ENCODE results near the gene CLEC4F. TPM values are rescaled to one million over a fixed set of nuclear protein-coding genes. Genes with fewer than 3 reads are reported as not detected.

Gene CLEC4F
- total RNA-seq, 1 experiment from 2014 or later = not detected

DNA sequence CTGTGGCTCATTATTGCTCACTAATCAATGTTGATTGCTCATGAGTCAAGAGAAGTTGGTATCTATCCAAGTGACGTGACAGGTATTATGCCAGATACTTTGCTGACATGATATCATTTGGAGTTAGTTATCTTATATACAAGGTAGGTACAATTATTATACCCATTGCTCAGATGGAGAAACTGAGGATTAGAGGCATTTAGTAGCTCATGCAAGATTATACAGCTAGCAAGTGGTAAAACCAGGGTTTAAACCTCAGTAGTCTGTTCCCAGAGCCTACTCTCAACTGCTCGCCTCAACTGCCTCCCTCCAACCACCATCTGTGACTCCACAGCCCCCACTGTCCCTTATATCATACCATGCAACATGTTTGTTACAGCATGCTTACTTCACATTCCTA is 36.1 kb downstream of the CLEC4F start:
- H4K91ac ChIP-seq (ENCODE audit: insufficient read length, low read depth, low read length) = no peak overlapping the region
- Mint-ChIP-seq H3K36me3 (ENCODE audit: insufficient read depth in 1 of 3, low read depth in 3 of 3) (no peaks in the 10 kb centered on the region), H3K9me3 (no peaks in the 10 kb centered on the region), H3K27ac (no peak overlapping the region; a peak in 1 of 7 replicates), H3K4me1 (peaks cover 12 to 16% of the 10 kb centered on the region in 2 experiments), H3K4me3 (no peak overlapping the region), H3K27me3 (ENCODE audit: low read depth) (peaks cover 45% of the 10 kb centered on the region)
- H2BK120ac ChIP-seq (ENCODE audit: low read depth, low read length, poor library complexity, severe bottlenecking) = no peak overlapping the region
- TF ChIP-seq CTCF (conservative IDR thresholded peaks at IDR 0.05) = no peak
- no CpG with 5 or more reads among the region's 2 CpGs for WGBS (ENCODE audit: extremely low coverage, insufficient read length, low lambda C conversion rate)
- no peak overlapping the region for H3K9ac ChIP-seq (ENCODE audit: extremely low read depth, insufficient read length, low read length)
- no peak overlapping the region for H2BK12ac ChIP-seq (ENCODE audit: insufficient read length, low read depth, low read length)
- no peak overlapping the region for H3K14ac ChIP-seq (ENCODE audit: insufficient read depth, low read length)
- H2AFZ ChIP-seq (ENCODE audit: low read length) = no peak overlapping the region
- H3K27ac ChIP-seq (ENCODE audit: insufficient read length, low read depth, low read length) = no peak overlapping the region
- no peak overlapping the region for H2BK20ac ChIP-seq (ENCODE audit: low read depth, low read length, poor library complexity, severe bottlenecking)
- H2BK15ac ChIP-seq (ENCODE audit: low read depth, low read length) = no peak overlapping the region
- H3K18ac ChIP-seq (ENCODE audit: insufficient read length, low read depth, low read length) = no peak overlapping the region
- H3K9me3 ChIP-seq (ENCODE audit: control insufficient read depth, low read depth, low read length) = no peaks in the 10 kb centered on the region
- no peak overlapping the region for H3T11ph ChIP-seq (ENCODE audit: low read length)
- no peak overlapping the region for H3K4me2 ChIP-seq (ENCODE audit: insufficient read depth, insufficient read length, low read length)
- no peak overlapping the region for H2AK5ac ChIP-seq (ENCODE audit: insufficient read length, low read length)
- no peak overlapping the region for H4K5ac ChIP-seq (ENCODE audit: insufficient read length, low read depth, low read length)
- no peak overlapping the region for H4K8ac ChIP-seq (replicated peaks; ENCODE audit: insufficient read length, low read depth, low read length)
- no peak overlapping the region for H3K56ac ChIP-seq (ENCODE audit: insufficient read length, low read depth, low read length)
- H3K4ac ChIP-seq (ENCODE audit: low read depth, low read length) = no peak overlapping the region
- no peak for DNase-seq
- no peak overlapping the region for H3K23ac ChIP-seq (ENCODE audit: insufficient read length, low read depth, low read length)
- peaks cover 14% of the 10 kb centered on the region; the same call in 1 of the 2 replicates for H3K27me3 ChIP-seq (ENCODE audit: insufficient read depth, low read length)
- H3K23me2 ChIP-seq (ENCODE audit: insufficient read length, low read depth, low read length, poor library complexity, severe bottlenecking) = no peaks in the 10 kb centered on the region
- no peaks in the 10 kb centered on the region for H3K79me2 ChIP-seq (ENCODE audit: insufficient read depth, low read length)
- H4K20me1 ChIP-seq (ENCODE audit: control insufficient read depth, insufficient read depth, insufficient read length) = no peaks in the 10 kb centered on the region
- no peaks in the 10 kb centered on the region for H3K79me1 ChIP-seq (ENCODE audit: insufficient read depth, low read depth, low read length, poor library complexity, severe bottlenecking)
- H3K4me1 ChIP-seq (ENCODE audit: insufficient read depth, low read length) = no peaks in the 10 kb centered on the region
- H2BK5ac ChIP-seq (ENCODE audit: insufficient read length, low read length) = no peak overlapping the region
